IMR-90 (cell line): ENCODE results near the gene ELMOD3. TPM values are rescaled to one million over a fixed set of nuclear protein-coding genes. Genes with fewer than 3 reads are reported as not detected.

Experiments
- ATAC-seq: fragments of 200-7000 bp; cut with Tn5 transposase; 2 replicates; pipeline ENCODE4 v1.9.1; 2020; ENCODE audit warnings: low read depth, mild to moderate bottlenecking, moderate library complexity
- BruUV-seq: library from RNA; stranded (reverse); fragments of 400-500 nt; replicated peaks from 2 replicates; lab custom pipeline; 2021; lab: Mats Ljungman, UMichigan
- CTCF ChIA-PET: fragments of 300-600 bp; formaldehyde crosslinking; extraction: SDS; loops from one replicate; lab custom pipeline; 2021; ENCODE audit warnings: antibody characterized with exemption; lab: Yijun Ruan, JAX
- POLR2A ChIA-PET: fragments of 300-600 bp; sonication (Branson Sonifier 250); formaldehyde crosslinking; loops from one replicate; lab custom pipeline; 2022; ENCODE audit warnings: antibody characterized with exemption; ENCODE audit not compliant: unreplicated experiment; lab: Charles Lee
- DNase-seq: peaks from one replicate; pipeline ENCODE4 v3.0.0; 2013
- H2AFZ ChIP-seq: replicated peaks from 2 replicates; pipeline ENCODE3; 2013; ENCODE audit warnings: low read length, mild to moderate bottlenecking; ENCODE audit not compliant: poor library complexity
- H2AK5ac ChIP-seq: 2 replicates; pipeline ENCODE4 v1.6.1; 2013; ENCODE audit warnings: low read depth, low read length, inconsistent platforms
- H2AK9ac ChIP-seq: replicated peaks from 2 replicates; pipeline ENCODE3; 2013; ENCODE audit warnings: mild to moderate bottlenecking, low read depth, low read length, moderate library complexity; ENCODE audit not compliant: poor library complexity
- H2BK120ac ChIP-seq: 2 replicates; pipeline ENCODE4 v1.6.1; 2013; ENCODE audit warnings: low read depth, low read length, inconsistent platforms
- H2BK15ac ChIP-seq: 3 replicates; pipeline ENCODE4 v1.6.1; 2013; ENCODE audit warnings: low read depth, low read length, inconsistent platforms
- H2BK20ac ChIP-seq: 2 replicates; pipeline ENCODE4 v1.6.1; 2013; ENCODE audit warnings: low read depth, mild to moderate bottlenecking, inconsistent platforms, low read length, moderate library complexity
- H2BK5ac ChIP-seq: 2 replicates; pipeline ENCODE4 v1.6.1; 2013; ENCODE audit warnings: mild to moderate bottlenecking, low read depth, low read length, inconsistent platforms; ENCODE audit not compliant: poor library complexity, severe bottlenecking
- H3K14ac ChIP-seq: replicated peaks from 2 replicates; pipeline ENCODE4 v1.6.1; 2013; ENCODE audit warnings: low read depth, low read length, inconsistent platforms
- H3K18ac ChIP-seq: 2 replicates; pipeline ENCODE4 v1.6.1; 2013; ENCODE audit warnings: low read depth, low read length, control low read depth
- H3K23ac ChIP-seq: 2 replicates; pipeline ENCODE4 v1.6.1; 2013; ENCODE audit warnings: low read depth, low read length, inconsistent platforms
- H3K27ac ChIP-seq: 2 replicates; pipeline ENCODE4 v1.5.1; 2013; ENCODE audit warnings: mild to moderate bottlenecking, control low read depth, low read length; ENCODE audit not compliant: insufficient read depth
- H3K27me3 ChIP-seq: 2 replicates; pipeline ENCODE4 v1.6.1; 2013; ENCODE audit warnings: low read length; ENCODE audit not compliant: control insufficient read depth, insufficient read depth
- H3K36me3 ChIP-seq: 2 replicates; pipeline ENCODE4 v1.6.1; 2013; ENCODE audit warnings: low read length, mixed read lengths; ENCODE audit not compliant: control insufficient read depth, insufficient read depth
- H3K4ac ChIP-seq: 2 replicates; pipeline ENCODE4 v1.6.1; 2013; ENCODE audit warnings: low read depth, low read length, inconsistent platforms
- H3K4me1 ChIP-seq: 2 replicates; pipeline ENCODE4 v1.6.1; 2013; ENCODE audit warnings: low read length, mixed read lengths; ENCODE audit not compliant: control insufficient read depth, insufficient read depth
- H3K4me2 ChIP-seq: 2 replicates; pipeline ENCODE4 v1.6.1; 2013; ENCODE audit warnings: low read depth, mild to moderate bottlenecking, control low read depth, low read length, moderate library complexity
- H3K4me3 ChIP-seq: 2 replicates; pipeline ENCODE4 v1.5.1; 2013; ENCODE audit warnings: low read depth, mild to moderate bottlenecking, control low read depth, low read length, moderate library complexity; ENCODE audit not compliant: insufficient read depth
- H3K56ac ChIP-seq: 2 replicates; pipeline ENCODE4 v1.6.1; 2013; ENCODE audit warnings: low read length, inconsistent platforms; ENCODE audit not compliant: insufficient read depth; ENCODE audit errors: extremely low read depth
- H3K79me1 ChIP-seq, 2 experiments: 2 replicates each; pipeline ENCODE4 v1.6.1; 2013; ENCODE audit warnings: low read length in 2 of 2, inconsistent platforms in 1 of 2, low read depth in 1 of 2
- H3K9ac ChIP-seq: 2 replicates; pipeline ENCODE4 v1.6.1; 2013; ENCODE audit warnings: low read depth, low read length, control low read depth
- H3K9me1 ChIP-seq: 2 replicates; pipeline ENCODE4 v1.6.1; 2013; ENCODE audit warnings: low read length, inconsistent platforms; ENCODE audit not compliant: insufficient read depth
- H3K9me3 ChIP-seq: 2 replicates; pipeline ENCODE4 v1.6.1; 2013; ENCODE audit warnings: low read length; ENCODE audit not compliant: control insufficient read depth, insufficient read depth
- H4K20me1 ChIP-seq: 2 replicates; pipeline ENCODE4 v1.6.1; 2013; ENCODE audit warnings: low read length, inconsistent platforms; ENCODE audit not compliant: insufficient read depth
- H4K5ac ChIP-seq: 2 replicates; pipeline ENCODE4 v1.6.1; 2013; ENCODE audit warnings: mild to moderate bottlenecking, low read depth, low read length, control low read depth
- H4K8ac ChIP-seq, 2 experiments: 2 replicates each; pipeline ENCODE4 v1.6.1; 2013; ENCODE audit warnings: low read depth in 2 of 2, low read length in 2 of 2, control low read depth in 1 of 2, inconsistent platforms in 1 of 2
- H4K91ac ChIP-seq: 2 replicates; pipeline ENCODE4 v1.6.1; 2013; ENCODE audit warnings: low read depth, low read length, inconsistent platforms; ENCODE audit not compliant: insufficient read depth
- BHLHE40 ChIP-seq: fragments of 150-350 bp; IDR thresholded peaks from 2 replicates; pipeline ENCODE4 v1.6.1; 2016; ENCODE audit warnings: mild to moderate bottlenecking, low read depth, low read length
- CEBPB ChIP-seq: IDR thresholded peaks from 2 replicates; pipeline ENCODE4 v1.6.1; 2012; ENCODE audit warnings: low read depth, low read length, improper control_type of control experiment
- CHD1 ChIP-seq: IDR thresholded peaks from 2 replicates; pipeline ENCODE4 v1.6.1; 2012; ENCODE audit warnings: low read depth, low read length, improper control_type of control experiment
- FOS ChIP-seq: fragments of 150-350 bp; IDR thresholded peaks from 2 replicates; pipeline ENCODE4 v1.6.1; 2016; ENCODE audit warnings: low read depth, low read length
- MAFK ChIP-seq: IDR thresholded peaks from 2 replicates; pipeline ENCODE4 v1.6.1; 2012; ENCODE audit warnings: low read depth, low read length, improper control_type of control experiment
- MAZ ChIP-seq: IDR thresholded peaks from 2 replicates; pipeline ENCODE4 v1.6.1; 2012; ENCODE audit warnings: low read depth, mild to moderate bottlenecking, low read length, improper control_type of control experiment, moderate library complexity, borderline replicate concordance
- MXI1 ChIP-seq: IDR thresholded peaks from 2 replicates; pipeline ENCODE4 v1.6.1; 2012; ENCODE audit warnings: low read depth, mild to moderate bottlenecking, low read length, moderate library complexity, borderline replicate concordance
- NFE2L2 ChIP-seq: fragments of 150-350 bp; IDR thresholded peaks from 2 replicates; pipeline ENCODE4 v1.6.1; 2016; ENCODE audit warnings: low read depth, mild to moderate bottlenecking, low read length
- POLR2A ChIP-seq: IDR thresholded peaks from 2 replicates; pipeline ENCODE4 v1.6.1; 2012; ENCODE audit warnings: mild to moderate bottlenecking, low read depth, low read length
- RAD21 ChIP-seq: IDR thresholded peaks from 2 replicates; pipeline ENCODE4 v1.6.1; 2012; ENCODE audit warnings: low read length, improper control_type of control experiment
- RCOR1 ChIP-seq: IDR thresholded peaks from 2 replicates; pipeline ENCODE4 v1.6.1; 2012; ENCODE audit warnings: mild to moderate bottlenecking, low read length, improper control_type of control experiment; ENCODE audit not compliant: insufficient replicate concordance
- RFX5 ChIP-seq: IDR thresholded peaks from 2 replicates; pipeline ENCODE4 v1.8.0; 2012; ENCODE audit warnings: low read depth, mild to moderate bottlenecking, low read length, moderate library complexity
- SMC3 ChIP-seq: fragments of 150-350 bp; IDR thresholded peaks from 2 replicates; pipeline ENCODE4 v1.6.1; 2016; ENCODE audit warnings: low read depth, mild to moderate bottlenecking, antibody characterized with exemption, low read length, moderate library complexity
- USF2 ChIP-seq: fragments of 150-350 bp; IDR thresholded peaks from 2 replicates; pipeline ENCODE4 v1.6.1; 2017; ENCODE audit warnings: mild to moderate bottlenecking, antibody characterized with exemption, low read length, low read depth
- WGBS, 2 experiments: methylation state at CpG; one replicate each; pipeline versions ENCODE4 v1.1.5 to v1.1.7; 2013; ENCODE audit warnings: missing lambda C conversion rate in 2 of 2; ENCODE audit not compliant: insufficient read length in 1 of 2; ENCODE audit errors: extremely low coverage in 2 of 2; 5-methylcytosine and 5-hydroxymethylcytosine counted together
- dilution Hi-C: fragments of 300-500 bp; cut with HindIII; formaldehyde crosslinking; loops from one replicate; pipeline ENCODE4 v1.14.3; 2018; ENCODE audit warnings: low sequenced_read_pairs; ENCODE audit not compliant: unreplicated experiment
- in situ Hi-C: fragments of 300-500 bp; cut with MboI; formaldehyde crosslinking; loops from 3 replicates; pipeline ENCODE4 v1.14.3; 2019; ENCODE audit warnings: low sequenced_read_pairs, inconsistent platforms, mixed read lengths
- intact Hi-C: fragments of 100-400 bp; cut with micrococcal nuclease; formaldehyde crosslinking; loops from 2 replicates; pipeline ENCODE4 v1.10.0; 2022
- polyA plus RNA-seq, 3 experiments: library from polyadenylated mRNA; depleted of rRNA; stranded (reverse); fragments of >200 nt; gene quantifications; 2 replicates each; pipeline ENCODE4 v1.2.3, GENCODE V29; 2012; ENCODE audit warnings: low replicate concordance in 1 of 3
- total RNA-seq: library from RNA; depleted of rRNA; stranded (reverse); fragments of >200 nt; gene quantifications from 2 replicates; pipeline ENCODE4 v1.2.3, GENCODE V29; 2012
- TF ChIP-seq, protein P1 (sequence below): fragments of 150-350 bp; IDR thresholded peaks from 2 replicates; pipeline ENCODE4 v1.6.1; 2016; ENCODE audit warnings: low read depth, mild to moderate bottlenecking, low read length, moderate library complexity, borderline replicate concordance
- TF ChIP-seq, protein P2 (sequence below): conservative IDR thresholded peaks from 2 replicates; pipeline ENCODE4 v1.5.1; 2012; ENCODE audit warnings: mild to moderate bottlenecking, low read depth, low read length, improper control_type of control experiment

The ELMOD3 gene
- total and polyA plus RNA-seq, 2 of the 4 experiments (the other 2 are of a cell fraction), result 13.1 to 20.7 TPM

- Histone ChIP-seq H3K9me1 (peaks cover 1% of the 10 kb centered on the region; the same call in 1 of the 2 replicates), H4K5ac (no peak overlapping the region), H3K14ac (no peak overlapping the region), H3K9ac (no peak overlapping the region), H3K56ac (no peak overlapping the region), H3K4ac (no peak overlapping the region), H3K18ac (no peak overlapping the region), H3K27ac (no peak overlapping the region), H3K4me2 (no peak overlapping the region), H2BK5ac (no peak overlapping the region), H3K27me3 (no peaks in the 10 kb centered on the region), H3K36me3 (peaks cover 36% of the 10 kb centered on the region), H3K4me3 (no peak overlapping the region), H2BK15ac (no peak overlapping the region), H2BK120ac (no peak overlapping the region), H3K9me3 (no peaks in the 10 kb centered on the region), H4K8ac (no peak overlapping the region), H3K23ac (no peak overlapping the region), H3K79me1 (no peaks in the 10 kb centered on the region), H2AK9ac (no peak overlapping the region), H4K20me1 (no peaks in the 10 kb centered on the region), H3K4me1 (peaks cover 2% of the 10 kb centered on the region), H2AFZ (no peak overlapping the region), H4K91ac (no peak overlapping the region), H2AK5ac (no peak overlapping the region), H2BK20ac (no peak overlapping the region)
- ATAC-seq, result no peak
- DNase-seq, result no peak
- no TSS peak for BruUV-seq
- POLR2A ChIA-PET, result no interaction called here
- in situ Hi-C loops (no loop called here), dilution Hi-C loops (no loop called here), intact Hi-C loops (no loop called here)
- TF ChIP-seq BHLHE40 (no peak), NFE2L2 (no peak), RFX5 (no peak), RAD21 (no peak), CEBPB (no peak), MXI1 (no peak), RCOR1 (no peak), USF2 (no peak), FOS (no peak), POLR2A (no peak), MAFK (no peak), CHD1 (no peak), SMC3 (no peak), MAZ (no peak)
- TF ChIP-seq, protein P1, sequence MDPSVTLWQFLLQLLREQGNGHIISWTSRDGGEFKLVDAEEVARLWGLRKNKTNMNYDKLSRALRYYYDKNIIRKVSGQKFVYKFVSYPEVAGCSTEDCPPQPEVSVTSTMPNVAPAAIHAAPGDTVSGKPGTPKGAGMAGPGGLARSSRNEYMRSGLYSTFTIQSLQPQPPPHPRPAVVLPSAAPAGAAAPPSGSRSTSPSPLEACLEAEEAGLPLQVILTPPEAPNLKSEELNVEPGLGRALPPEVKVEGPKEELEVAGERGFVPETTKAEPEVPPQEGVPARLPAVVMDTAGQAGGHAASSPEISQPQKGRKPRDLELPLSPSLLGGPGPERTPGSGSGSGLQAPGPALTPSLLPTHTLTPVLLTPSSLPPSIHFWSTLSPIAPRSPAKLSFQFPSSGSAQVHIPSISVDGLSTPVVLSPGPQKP, result no peak
- TF ChIP-seq, protein P2, sequence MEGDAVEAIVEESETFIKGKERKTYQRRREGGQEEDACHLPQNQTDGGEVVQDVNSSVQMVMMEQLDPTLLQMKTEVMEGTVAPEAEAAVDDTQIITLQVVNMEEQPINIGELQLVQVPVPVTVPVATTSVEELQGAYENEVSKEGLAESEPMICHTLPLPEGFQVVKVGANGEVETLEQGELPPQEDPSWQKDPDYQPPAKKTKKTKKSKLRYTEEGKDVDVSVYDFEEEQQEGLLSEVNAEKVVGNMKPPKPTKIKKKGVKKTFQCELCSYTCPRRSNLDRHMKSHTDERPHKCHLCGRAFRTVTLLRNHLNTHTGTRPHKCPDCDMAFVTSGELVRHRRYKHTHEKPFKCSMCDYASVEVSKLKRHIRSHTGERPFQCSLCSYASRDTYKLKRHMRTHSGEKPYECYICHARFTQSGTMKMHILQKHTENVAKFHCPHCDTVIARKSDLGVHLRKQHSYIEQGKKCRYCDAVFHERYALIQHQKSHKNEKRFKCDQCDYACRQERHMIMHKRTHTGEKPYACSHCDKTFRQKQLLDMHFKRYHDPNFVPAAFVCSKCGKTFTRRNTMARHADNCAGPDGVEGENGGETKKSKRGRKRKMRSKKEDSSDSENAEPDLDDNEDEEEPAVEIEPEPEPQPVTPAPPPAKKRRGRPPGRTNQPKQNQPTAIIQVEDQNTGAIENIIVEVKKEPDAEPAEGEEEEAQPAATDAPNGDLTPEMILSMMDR, result no peak
- WGBS, 2 experiments, result 83% methylated on average over 1 of the region's 9 CpGs; no CpG with 5 or more reads in 1 of the 2 experiments
- CTCF ChIA-PET, result no interaction called here
These were observed 34.4 kb downstream of the ELMOD3 start for GRCh38 chr2:85388878-85389538.
